Caki2 (cell line): ENCODE measurements around the gene SOX21. TPM values are rescaled to one million over a fixed set of nuclear protein-coding genes. Genes with fewer than 3 reads are reported as not detected.

Source experiments
- DNase-seq: peaks from one replicate; pipeline ENCODE4 v3.0.0-alpha.2; 2015; ENCODE audit warnings: low read depth
- in situ Hi-C: cut with HindIII; loops from 2 replicates; pipeline ENCODE4 v1.10.0; 2016; ENCODE audit warnings: low sequenced_read_pairs, low pct_unique_long_range_greater_than_20kb, mixed read lengths
- total RNA-seq: library from RNA; depleted of rRNA; stranded (reverse); fragments of >200 nt; shearing (Covaris generic); gene quantifications from 2 replicates; pipeline ENCODE4 v1.2.3, GENCODE V29; 2014; ENCODE audit warnings: low replicate concordance

SOX21 gene
- total RNA-seq, 1 experiment from 2014 or later = not detected

- no peak for DNase-seq
- in situ Hi-C loops = no loop called here
Observed at GRCh38 chr13:94700051-94700535, 12.3 kb downstream of the SOX21 start.

- in situ Hi-C loops = no loop called here
- peak; percentile 39 for DNase-seq
Observed at GRCh38 chr13:94696171-94696570, 16.2 kb downstream of the SOX21 start.

GRCh38 chr13:94692030-94692429, 20.3 kb downstream of the SOX21 start:
- no peak for DNase-seq
- in situ Hi-C loops = no loop called here

GRCh38 chr13:94683409-94683808, 28.9 kb downstream of the SOX21 start:
- in situ Hi-C loops = no loop called here
- DNase-seq = no peak

- in situ Hi-C loops = no loop called here
- no peak for DNase-seq
Observed at GRCh38 chr13:94682229-94682628, 30.1 kb downstream of the SOX21 start.

- in situ Hi-C loops = no loop called here
Observed at GRCh38 chr13:94679614-94680013, 32.7 kb downstream of the SOX21 start.

GRCh38 chr13:94678845-94679244, 33.5 kb downstream of the SOX21 start:
- in situ Hi-C loops = no loop called here
- no peak for DNase-seq

More at GRCh38 chr13:94679614-94680013, 32.7 kb downstream of the SOX21 start:
- no peak for DNase-seq

GRCh38 chr13:94677799-94678198, 34.5 kb downstream of the SOX21 start:
- in situ Hi-C loops = no loop called here
- DNase-seq = no peak

GRCh38 chr13:94674609-94675348, 37.6 kb downstream of the SOX21 start:
- DNase-seq = peak; percentile 14
- in situ Hi-C loops = no loop called here

- DNase-seq = no peak
- in situ Hi-C loops = no loop called here
Observed at GRCh38 chr13:94673851-94674250, 38.5 kb downstream of the SOX21 start.

GRCh38 chr13:94672400-94672799, 39.9 kb downstream of the SOX21 start:
- DNase-seq = no peak
- in situ Hi-C loops = no loop called here

- no peak for DNase-seq
- in situ Hi-C loops = no loop called here
Observed at GRCh38 chr13:94667190-94667589, 45.2 kb downstream of the SOX21 start.

- in situ Hi-C loops = no loop called here
- no peak for DNase-seq
Observed at GRCh38 chr13:94666065-94666464, 46.3 kb downstream of the SOX21 start.

GRCh38 chr13:94664889-94665288, 47.5 kb downstream of the SOX21 start:
- in situ Hi-C loops = no loop called here
- DNase-seq = no peak

GRCh38 chr13:94662274-94662945, 49.9 kb downstream of the SOX21 start:
- no peak for DNase-seq
- in situ Hi-C loops = no loop called here

- in situ Hi-C loops = no loop called here
- no peak for DNase-seq
Observed at GRCh38 chr13:94661406-94661805, 50.9 kb downstream of the SOX21 start.

GRCh38 chr13:94660695-94661326, 51.5 kb downstream of the SOX21 start:
- in situ Hi-C loops = no loop called here
- peak; percentile 27 for DNase-seq
